ENCODE measurements around the gene ATP1A1.

ATP1A1 gene

DNA sequence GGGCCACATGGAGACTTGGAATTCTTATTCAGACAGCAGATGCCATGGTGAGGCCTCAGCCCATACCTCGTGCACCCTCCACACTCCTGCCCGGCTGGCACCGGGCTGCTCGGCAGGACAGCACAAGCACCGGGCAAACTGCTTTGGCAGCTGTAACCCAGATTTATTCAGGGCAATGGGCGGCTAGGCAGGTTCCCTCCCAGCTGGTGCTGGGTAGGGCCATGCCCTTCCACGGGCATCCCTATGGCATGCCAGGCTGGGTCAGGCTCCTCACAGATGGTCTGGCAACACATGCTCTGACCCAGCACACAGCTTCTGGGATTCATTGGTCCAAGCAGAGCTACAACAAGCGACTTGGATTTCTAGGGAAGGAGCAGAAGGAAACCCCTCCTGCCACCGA lies 53.4 kb downstream of the ATP1A1 start:
- TF ChIP-seq ISL1 (CRISPR knock-in tag; IDR thresholded peaks at IDR 0.05): no peak
- TF ChIP-seq ARNTL (CRISPR knock-in tag; IDR thresholded peaks at IDR 0.05; ENCODE audit: borderline replicate concordance, low read depth): no peak
- no peak for TF ChIP-seq ESRRG (CRISPR knock-in tag; IDR thresholded peaks at IDR 0.05)
- ATAC-seq: no peak

DNA sequence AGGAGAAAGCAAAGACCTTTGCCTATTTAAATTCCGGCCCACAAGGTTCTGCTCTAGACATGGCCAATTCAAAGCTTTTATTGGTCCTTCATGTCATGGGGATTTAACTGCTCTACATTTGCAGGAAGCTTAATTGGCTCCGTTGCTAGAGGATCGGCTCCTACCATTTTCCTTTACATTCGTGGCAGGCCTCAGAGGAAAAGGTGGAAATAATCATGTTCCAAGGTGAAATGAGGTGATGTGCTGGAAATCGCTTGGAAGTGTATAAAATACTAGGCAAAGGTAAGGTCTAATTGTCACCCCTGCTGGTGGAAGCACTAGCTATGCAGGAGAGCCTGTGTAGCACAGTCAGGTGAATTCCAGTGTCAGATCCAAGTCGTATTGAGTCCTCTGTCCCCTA lies 55.5 kb downstream of the ATP1A1 start:
- TF ChIP-seq ZC3H10 (CRISPR knock-in tag; IDR thresholded peaks at IDR 0.05): no peak
- TF ChIP-seq ZNF70 (CRISPR knock-in tag; IDR thresholded peaks at IDR 0.05): no peak
- TF ChIP-seq ARNTL (CRISPR knock-in tag; IDR thresholded peaks at IDR 0.05; ENCODE audit: borderline replicate concordance, low read depth): no peak
- TF ChIP-seq ZFP30 (CRISPR knock-in tag; IDR thresholded peaks at IDR 0.05): no peak
- TF ChIP-seq TCF4 (CRISPR knock-in tag; IDR thresholded peaks at IDR 0.05; ENCODE audit: borderline replicate concordance): no peak
- TF ChIP-seq, protein P1, sequence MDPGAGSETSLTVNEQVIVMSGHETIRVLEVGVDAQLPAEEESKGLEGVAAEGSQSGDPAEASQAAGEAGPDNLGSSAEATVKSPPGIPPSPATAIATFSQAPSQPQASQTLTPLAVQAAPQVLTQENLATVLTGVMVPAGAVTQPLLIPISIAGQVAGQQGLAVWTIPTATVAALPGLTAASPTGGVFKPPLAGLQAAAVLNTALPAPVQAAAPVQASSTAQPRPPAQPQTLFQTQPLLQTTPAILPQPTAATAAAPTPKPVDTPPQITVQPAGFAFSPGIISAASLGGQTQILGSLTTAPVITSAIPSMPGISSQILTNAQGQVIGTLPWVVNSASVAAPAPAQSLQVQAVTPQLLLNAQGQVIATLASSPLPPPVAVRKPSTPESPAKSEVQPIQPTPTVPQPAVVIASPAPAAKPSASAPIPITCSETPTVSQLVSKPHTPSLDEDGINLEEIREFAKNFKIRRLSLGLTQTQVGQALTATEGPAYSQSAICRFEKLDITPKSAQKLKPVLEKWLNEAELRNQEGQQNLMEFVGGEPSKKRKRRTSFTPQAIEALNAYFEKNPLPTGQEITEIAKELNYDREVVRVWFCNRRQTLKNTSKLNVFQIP (CRISPR knock-in tag; IDR thresholded peaks at IDR 0.05; ENCODE audit: borderline replicate concordance, low read depth): no peak
- no peak for TF ChIP-seq ISL1 (CRISPR knock-in tag; IDR thresholded peaks at IDR 0.05)
- TF ChIP-seq TOX (CRISPR knock-in tag; IDR thresholded peaks at IDR 0.05; ENCODE audit: borderline replicate concordance): no peak
- TF ChIP-seq, protein P2, sequence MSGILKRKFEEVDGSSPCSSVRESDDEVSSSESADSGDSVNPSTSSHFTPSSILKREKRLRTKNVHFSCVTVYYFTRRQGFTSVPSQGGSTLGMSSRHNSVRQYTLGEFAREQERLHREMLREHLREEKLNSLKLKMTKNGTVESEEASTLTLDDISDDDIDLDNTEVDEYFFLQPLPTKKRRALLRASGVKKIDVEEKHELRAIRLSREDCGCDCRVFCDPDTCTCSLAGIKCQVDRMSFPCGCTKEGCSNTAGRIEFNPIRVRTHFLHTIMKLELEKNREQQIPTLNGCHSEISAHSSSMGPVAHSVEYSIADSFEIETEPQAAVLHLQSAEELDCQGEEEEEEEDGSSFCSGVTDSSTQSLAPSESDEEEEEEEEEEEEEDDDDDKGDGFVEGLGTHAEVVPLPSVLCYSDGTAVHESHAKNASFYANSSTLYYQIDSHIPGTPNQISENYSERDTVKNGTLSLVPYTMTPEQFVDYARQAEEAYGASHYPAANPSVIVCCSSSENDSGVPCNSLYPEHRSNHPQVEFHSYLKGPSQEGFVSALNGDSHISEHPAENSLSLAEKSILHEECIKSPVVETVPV (CRISPR knock-in tag; IDR thresholded peaks at IDR 0.05): no peak
- TF ChIP-seq BACH2 (CRISPR knock-in tag; IDR thresholded peaks at IDR 0.05; ENCODE audit: borderline replicate concordance): no peak
- no peak for TF ChIP-seq ZNF8 (CRISPR knock-in tag; IDR thresholded peaks at IDR 0.05)
- TF ChIP-seq PPARA (CRISPR knock-in tag; IDR thresholded peaks at IDR 0.05; ENCODE audit: borderline replicate concordance): no peak
- TF ChIP-seq ZFP3 (CRISPR knock-in tag; IDR thresholded peaks at IDR 0.05): no peak
- ATAC-seq: no peak

DNA sequence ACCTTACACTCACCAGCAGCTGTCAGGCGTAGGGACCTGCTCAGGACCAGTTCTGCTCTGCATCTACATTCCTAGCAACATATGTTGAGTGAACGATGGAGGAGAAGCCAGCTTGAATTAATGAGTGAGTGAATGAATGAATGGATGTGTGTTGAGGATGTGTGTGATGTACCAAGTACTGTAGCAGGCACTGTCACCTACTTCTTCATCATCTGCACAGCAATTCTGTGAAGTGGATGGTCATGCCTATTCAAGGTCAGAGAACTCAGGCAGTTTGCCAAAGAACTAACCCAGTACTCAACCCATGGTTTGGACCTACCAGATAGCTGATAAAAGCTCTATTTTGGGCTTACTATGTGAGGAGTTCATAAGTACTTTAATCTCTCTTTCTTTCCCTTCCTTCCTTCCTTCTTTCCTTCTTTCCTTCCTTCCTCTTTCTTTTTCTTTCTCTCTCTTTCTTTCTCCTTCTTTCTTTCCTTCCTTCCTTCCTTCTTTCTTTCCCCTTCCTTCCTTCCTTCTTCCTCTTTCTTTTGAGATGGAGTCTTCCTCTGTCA lies 56.9 kb downstream of the ATP1A1 start:
- TF ChIP-seq, protein P3, sequence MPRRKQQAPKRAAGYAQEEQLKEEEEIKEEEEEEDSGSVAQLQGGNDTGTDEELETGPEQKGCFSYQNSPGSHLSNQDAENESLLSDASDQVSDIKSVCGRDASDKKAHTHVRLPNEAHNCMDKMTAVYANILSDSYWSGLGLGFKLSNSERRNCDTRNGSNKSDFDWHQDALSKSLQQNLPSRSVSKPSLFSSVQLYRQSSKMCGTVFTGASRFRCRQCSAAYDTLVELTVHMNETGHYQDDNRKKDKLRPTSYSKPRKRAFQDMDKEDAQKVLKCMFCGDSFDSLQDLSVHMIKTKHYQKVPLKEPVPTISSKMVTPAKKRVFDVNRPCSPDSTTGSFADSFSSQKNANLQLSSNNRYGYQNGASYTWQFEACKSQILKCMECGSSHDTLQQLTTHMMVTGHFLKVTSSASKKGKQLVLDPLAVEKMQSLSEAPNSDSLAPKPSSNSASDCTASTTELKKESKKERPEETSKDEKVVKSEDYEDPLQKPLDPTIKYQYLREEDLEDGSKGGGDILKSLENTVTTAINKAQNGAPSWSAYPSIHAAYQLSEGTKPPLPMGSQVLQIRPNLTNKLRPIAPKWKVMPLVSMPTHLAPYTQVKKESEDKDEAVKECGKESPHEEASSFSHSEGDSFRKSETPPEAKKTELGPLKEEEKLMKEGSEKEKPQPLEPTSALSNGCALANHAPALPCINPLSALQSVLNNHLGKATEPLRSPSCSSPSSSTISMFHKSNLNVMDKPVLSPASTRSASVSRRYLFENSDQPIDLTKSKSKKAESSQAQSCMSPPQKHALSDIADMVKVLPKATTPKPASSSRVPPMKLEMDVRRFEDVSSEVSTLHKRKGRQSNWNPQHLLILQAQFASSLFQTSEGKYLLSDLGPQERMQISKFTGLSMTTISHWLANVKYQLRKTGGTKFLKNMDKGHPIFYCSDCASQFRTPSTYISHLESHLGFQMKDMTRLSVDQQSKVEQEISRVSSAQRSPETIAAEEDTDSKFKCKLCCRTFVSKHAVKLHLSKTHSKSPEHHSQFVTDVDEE (CRISPR knock-in tag; IDR thresholded peaks at IDR 0.05): no peak
- TF ChIP-seq OSR1 (CRISPR knock-in tag; IDR thresholded peaks at IDR 0.05) (no peak), TCF4 (CRISPR knock-in tag; IDR thresholded peaks at IDR 0.05; ENCODE audit: borderline replicate concordance) (no peak), SNAI2 (CRISPR knock-in tag; IDR thresholded peaks at IDR 0.05) (no peak), PPARA (CRISPR knock-in tag; IDR thresholded peaks at IDR 0.05; ENCODE audit: borderline replicate concordance) (no peak), TOX (CRISPR knock-in tag; IDR thresholded peaks at IDR 0.05; ENCODE audit: borderline replicate concordance) (no peak)
- TF ChIP-seq, protein P1 (CRISPR knock-in tag; IDR thresholded peaks at IDR 0.05; ENCODE audit: borderline replicate concordance, low read depth): no peak
- TF ChIP-seq, protein P4, sequence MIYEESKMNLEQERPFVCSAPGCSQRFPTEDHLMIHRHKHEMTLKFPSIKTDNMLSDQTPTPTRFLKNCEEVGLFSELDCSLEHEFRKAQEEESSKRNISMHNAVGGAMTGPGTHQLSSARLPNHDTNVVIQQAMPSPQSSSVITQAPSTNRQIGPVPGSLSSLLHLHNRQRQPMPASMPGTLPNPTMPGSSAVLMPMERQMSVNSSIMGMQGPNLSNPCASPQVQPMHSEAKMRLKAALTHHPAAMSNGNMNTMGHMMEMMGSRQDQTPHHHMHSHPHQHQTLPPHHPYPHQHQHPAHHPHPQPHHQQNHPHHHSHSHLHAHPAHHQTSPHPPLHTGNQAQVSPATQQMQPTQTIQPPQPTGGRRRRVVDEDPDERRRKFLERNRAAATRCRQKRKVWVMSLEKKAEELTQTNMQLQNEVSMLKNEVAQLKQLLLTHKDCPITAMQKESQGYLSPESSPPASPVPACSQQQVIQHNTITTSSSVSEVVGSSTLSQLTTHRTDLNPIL (CRISPR knock-in tag; IDR thresholded peaks at IDR 0.05; ENCODE audit: low read depth): no peak
- no peak for ATAC-seq

DNA sequence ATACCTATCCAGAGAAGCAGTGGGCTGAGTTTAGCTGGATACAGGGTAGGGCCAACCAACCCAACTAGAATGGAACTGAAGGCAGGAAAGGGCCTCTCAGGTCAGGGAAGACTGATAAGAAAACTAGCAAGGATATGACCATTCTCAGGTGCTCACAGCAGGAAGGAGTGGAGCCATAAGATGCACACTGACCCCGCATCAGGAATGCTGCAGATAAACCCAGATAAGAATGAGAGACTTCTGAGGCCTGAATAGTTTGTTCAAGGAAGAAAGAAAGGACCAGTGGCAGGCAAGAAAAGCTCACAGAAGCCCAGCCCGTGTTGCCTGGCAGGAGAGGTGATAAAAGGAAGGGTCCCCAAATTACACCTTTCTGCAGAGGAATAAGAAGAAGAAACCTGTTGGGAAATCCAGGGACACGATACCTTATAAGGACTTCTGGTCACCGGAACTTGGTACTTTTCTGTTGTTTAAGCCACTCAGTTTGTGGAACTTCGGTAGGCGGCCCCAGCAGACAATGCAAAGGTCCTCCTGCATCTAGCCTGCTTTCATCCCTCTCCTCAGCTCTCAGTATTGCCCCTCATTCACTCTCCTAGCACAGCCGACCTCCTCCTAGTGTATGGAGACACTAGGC lies 58.9 kb downstream of the ATP1A1 start:
- no peak for ATAC-seq
- TF ChIP-seq ZNF565 (CRISPR knock-in tag; conservative IDR thresholded peaks at IDR 0.05; ENCODE audit: low read depth) (no peak), ZC3H10 (CRISPR knock-in tag; IDR thresholded peaks at IDR 0.05) (no peak), BACH2 (CRISPR knock-in tag; IDR thresholded peaks at IDR 0.05; ENCODE audit: borderline replicate concordance) (no peak), GLIS3 (CRISPR knock-in tag; IDR thresholded peaks at IDR 0.05) (no peak), PPARA (CRISPR knock-in tag; IDR thresholded peaks at IDR 0.05; ENCODE audit: borderline replicate concordance) (no peak)
- TF ChIP-seq, protein P5, sequence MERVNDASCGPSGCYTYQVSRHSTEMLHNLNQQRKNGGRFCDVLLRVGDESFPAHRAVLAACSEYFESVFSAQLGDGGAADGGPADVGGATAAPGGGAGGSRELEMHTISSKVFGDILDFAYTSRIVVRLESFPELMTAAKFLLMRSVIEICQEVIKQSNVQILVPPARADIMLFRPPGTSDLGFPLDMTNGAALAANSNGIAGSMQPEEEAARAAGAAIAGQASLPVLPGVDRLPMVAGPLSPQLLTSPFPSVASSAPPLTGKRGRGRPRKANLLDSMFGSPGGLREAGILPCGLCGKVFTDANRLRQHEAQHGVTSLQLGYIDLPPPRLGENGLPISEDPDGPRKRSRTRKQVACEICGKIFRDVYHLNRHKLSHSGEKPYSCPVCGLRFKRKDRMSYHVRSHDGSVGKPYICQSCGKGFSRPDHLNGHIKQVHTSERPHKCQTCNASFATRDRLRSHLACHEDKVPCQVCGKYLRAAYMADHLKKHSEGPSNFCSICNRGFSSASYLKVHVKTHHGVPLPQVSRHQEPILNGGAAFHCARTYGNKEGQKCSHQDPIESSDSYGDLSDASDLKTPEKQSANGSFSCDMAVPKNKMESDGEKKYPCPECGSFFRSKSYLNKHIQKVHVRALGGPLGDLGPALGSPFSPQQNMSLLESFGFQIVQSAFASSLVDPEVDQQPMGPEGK (CRISPR knock-in tag; IDR thresholded peaks at IDR 0.05; ENCODE audit: borderline replicate concordance): no peak
- TF ChIP-seq, protein P1 (CRISPR knock-in tag; IDR thresholded peaks at IDR 0.05; ENCODE audit: borderline replicate concordance, low read depth): no peak
